SU-DHL-6 (cell line): ENCODE results near the gene BEND6.

Experiments
- H2AFZ ChIP-seq: fragments of 200-600 bp; sonication (generic); 2 replicates; pipeline ENCODE4 v1.6.1; 2014; ENCODE audit warnings: low read depth, mild to moderate bottlenecking, moderate library complexity, mixed read lengths, antibody characterized with exemption, low read length; ENCODE audit not compliant: severe bottlenecking
- H3F3A ChIP-seq: fragments of 200-600 bp; shearing (Covaris generic); 2 replicates; pipeline ENCODE4 v1.6.0; 2016; ENCODE audit warnings: antibody characterized with exemption, mild to moderate bottlenecking; ENCODE audit not compliant: insufficient read depth
- H3K27ac ChIP-seq: fragments of 200-600 bp; sonication (generic); 2 replicates; pipeline ENCODE4 v1.5.1; 2016; ENCODE audit warnings: low read depth, mild to moderate bottlenecking, low read length, moderate library complexity, mixed read lengths
- H3K27me3 ChIP-seq: fragments of 200-600 bp; sonication (generic), shearing (Covaris generic); 2 replicates; pipeline ENCODE4 v1.6.0; 2014; ENCODE audit warnings: mild to moderate bottlenecking, low read length
- H3K36me3 ChIP-seq: fragments of 200-600 bp; sonication (generic); 2 replicates; pipeline ENCODE4 v1.6.1; 2014; ENCODE audit warnings: mild to moderate bottlenecking, low read length, mixed read lengths
- H3K4me2 ChIP-seq: fragments of 300-600, 200-600 bp; shearing (Covaris generic), sonication (generic); 2 replicates; pipeline ENCODE4 v1.6.0; 2014; ENCODE audit warnings: low read length, low read depth, mild to moderate bottlenecking; ENCODE audit not compliant: poor library complexity, severe bottlenecking
- H3K4me3 ChIP-seq: fragments of 200-600 bp; sonication (generic); 2 replicates; pipeline ENCODE4 v1.5.1; 2014; ENCODE audit warnings: antibody characterized with exemption, low read length, mild to moderate bottlenecking, mixed read lengths; ENCODE audit not compliant: insufficient read depth, poor library complexity, severe bottlenecking
- H3K79me2 ChIP-seq: fragments of 200-600 bp; sonication (generic); 2 replicates; pipeline ENCODE4 v1.6.1; 2014; ENCODE audit warnings: mild to moderate bottlenecking, low read length, moderate library complexity; ENCODE audit not compliant: insufficient read depth
- H3K9ac ChIP-seq: fragments of 200-600 bp; sonication (generic); 2 replicates; pipeline ENCODE4 v1.7.0; 2014; ENCODE audit warnings: mild to moderate bottlenecking, low read length
- H3K9me2 ChIP-seq: fragments of 200-600 bp; sonication (generic); replicated peaks from 2 replicates; pipeline ENCODE4 v1.6.1; 2014; ENCODE audit warnings: low read length; ENCODE audit not compliant: insufficient read depth
- H3K9me3 ChIP-seq: fragments of 200-600 bp; sonication (generic); 2 replicates; pipeline ENCODE4 v1.6.1; 2014; ENCODE audit warnings: low read length, mixed read lengths; ENCODE audit not compliant: insufficient read depth
- H4K20me1 ChIP-seq: fragments of 200-600 bp; sonication (generic); 2 replicates; pipeline ENCODE4 v1.6.1; 2014; ENCODE audit warnings: low read depth, mild to moderate bottlenecking, antibody characterized with exemption, low read length, moderate library complexity, mixed read lengths
- CTCF ChIP-seq: fragments of 200-600 bp; sonication (generic); IDR thresholded peaks from one replicate; pipeline ENCODE4 v1.5.1; 2017; ENCODE audit warnings: antibody characterized with exemption, mild to moderate bottlenecking, low read length, moderate library complexity; ENCODE audit not compliant: insufficient read depth, poor library complexity, severe bottlenecking
- EZH2phosphoT487 ChIP-seq: fragments of 200-600 bp; sonication (generic), shearing (Covaris generic); conservative IDR thresholded peaks from 2 replicates; pipeline ENCODE4 v1.6.1; 2018; ENCODE audit warnings: mild to moderate bottlenecking, antibody characterized with exemption, low read length, moderate library complexity, mixed read lengths

The BEND6 gene

GRCh38 chr6:56909115-56909907 is 45.6 kb upstream of the BEND6 start:
- H3K36me3 ChIP-seq, result no peaks in the 10 kb centered on the region
- no peak overlapping the region for H3K4me2 ChIP-seq
- no peaks in the 10 kb centered on the region for H3K79me2 ChIP-seq
- H3K27ac ChIP-seq, result no peak overlapping the region
- H4K20me1 ChIP-seq, result no peaks in the 10 kb centered on the region
- H3K9me3 ChIP-seq, result no peaks in the 10 kb centered on the region
- no peak overlapping the region for H2AFZ ChIP-seq
- no peaks in the 10 kb centered on the region for H3F3A ChIP-seq
- H3K9me2 ChIP-seq, result no peaks in the 10 kb centered on the region
- H3K4me3 ChIP-seq, result no peak overlapping the region
- TF ChIP-seq EZH2phosphoT487 (no peak), CTCF (no peak)
- H3K27me3 ChIP-seq, result no peaks in the 10 kb centered on the region
- H3K9ac ChIP-seq, result no peak overlapping the region

GRCh38 chr6:56911847-56912246 is 43.1 kb upstream of the BEND6 start:
- Histone ChIP-seq H3K4me2 (no peak overlapping the region), H3K79me2 (no peaks in the 10 kb centered on the region), H3F3A (no peaks in the 10 kb centered on the region), H3K4me3 (no peak overlapping the region), H3K36me3 (no peaks in the 10 kb centered on the region), H3K9me3 (no peaks in the 10 kb centered on the region), H3K27ac (no peak overlapping the region), H3K27me3 (no peaks in the 10 kb centered on the region), H3K9ac (no peak overlapping the region), H2AFZ (no peak overlapping the region), H4K20me1 (no peaks in the 10 kb centered on the region), H3K9me2 (no peaks in the 10 kb centered on the region)
- TF ChIP-seq CTCF, result no peak
- no peak for TF ChIP-seq EZH2phosphoT487

GRCh38 chr6:56913285-56914074 is 41.4 kb upstream of the BEND6 start:
- H3K79me2 ChIP-seq, result no peaks in the 10 kb centered on the region
- H3K27me3 ChIP-seq, result no peaks in the 10 kb centered on the region; the same call in 1 of the 2 replicates
- H3K4me2 ChIP-seq, result no peak overlapping the region
- no peaks in the 10 kb centered on the region for H3K36me3 ChIP-seq
- no peaks in the 10 kb centered on the region for H3K9me3 ChIP-seq
- H3K9ac ChIP-seq, result no peak overlapping the region
- no peak overlapping the region for H2AFZ ChIP-seq
- no peak overlapping the region for H3K4me3 ChIP-seq
- H3K27ac ChIP-seq, result no peak overlapping the region
- no peaks in the 10 kb centered on the region for H3F3A ChIP-seq
- H4K20me1 ChIP-seq, result no peaks in the 10 kb centered on the region
- H3K9me2 ChIP-seq, result no peaks in the 10 kb centered on the region
- no peak for TF ChIP-seq CTCF
- no peak for TF ChIP-seq EZH2phosphoT487
